ENCODE measurements around the gene VRK3.

VRK3 gene

GRCh38 chr19:50022823-50023222 lies 2.3 kb downstream of the VRK3 start:
- ATAC-seq (ENCODE audit: insufficient read depth, low read depth) (no peak), DNase-seq (no peak)
- Histone ChIP-seq H3K36me3 (ENCODE audit: insufficient read depth, low read length) (peaks cover 15% of the 10 kb centered on the region), H3K79me2 (ENCODE audit: insufficient read depth, low read length) (peaks cover 64% of the 10 kb centered on the region), H3K9me3 (ENCODE audit: insufficient read depth, low read length, severe bottlenecking) (no peaks in the 10 kb centered on the region), H3K4me1 (ENCODE audit: insufficient read depth, low read length) (peaks cover 36% of the 10 kb centered on the region), H3K4me3 (ENCODE audit: low read depth in 1 of 2, low read length in 2 of 2) (no peak overlapping the region), H3K27ac (ENCODE audit: low read length) (no peak overlapping the region), H3K27me3 (ENCODE audit: insufficient read depth, low read length, poor library complexity) (no peaks in the 10 kb centered on the region), H3K4me2 (ENCODE audit: insufficient read depth, low read length) (no peak overlapping the region), H3K9ac (ENCODE audit: low read depth, low read length) (no peak overlapping the region), H4K20me1 (ENCODE audit: insufficient read depth, low read length) (peaks cover 28% of the 10 kb centered on the region), H2AFZ (ENCODE audit: low read depth, low read length) (no peak overlapping the region)
- TF ChIP-seq EZH2 (IDR thresholded peaks at IDR 0.05; ENCODE audit: borderline replicate concordance, low read depth, low read length, severe bottlenecking): no peak
- TF ChIP-seq, protein P1, sequence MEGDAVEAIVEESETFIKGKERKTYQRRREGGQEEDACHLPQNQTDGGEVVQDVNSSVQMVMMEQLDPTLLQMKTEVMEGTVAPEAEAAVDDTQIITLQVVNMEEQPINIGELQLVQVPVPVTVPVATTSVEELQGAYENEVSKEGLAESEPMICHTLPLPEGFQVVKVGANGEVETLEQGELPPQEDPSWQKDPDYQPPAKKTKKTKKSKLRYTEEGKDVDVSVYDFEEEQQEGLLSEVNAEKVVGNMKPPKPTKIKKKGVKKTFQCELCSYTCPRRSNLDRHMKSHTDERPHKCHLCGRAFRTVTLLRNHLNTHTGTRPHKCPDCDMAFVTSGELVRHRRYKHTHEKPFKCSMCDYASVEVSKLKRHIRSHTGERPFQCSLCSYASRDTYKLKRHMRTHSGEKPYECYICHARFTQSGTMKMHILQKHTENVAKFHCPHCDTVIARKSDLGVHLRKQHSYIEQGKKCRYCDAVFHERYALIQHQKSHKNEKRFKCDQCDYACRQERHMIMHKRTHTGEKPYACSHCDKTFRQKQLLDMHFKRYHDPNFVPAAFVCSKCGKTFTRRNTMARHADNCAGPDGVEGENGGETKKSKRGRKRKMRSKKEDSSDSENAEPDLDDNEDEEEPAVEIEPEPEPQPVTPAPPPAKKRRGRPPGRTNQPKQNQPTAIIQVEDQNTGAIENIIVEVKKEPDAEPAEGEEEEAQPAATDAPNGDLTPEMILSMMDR (IDR thresholded peaks at IDR 0.05; ENCODE audit: borderline replicate concordance, extremely low read depth, low read length, poor library complexity, severe bottlenecking): no peak

- Histone ChIP-seq H3K4me2 (ENCODE audit: insufficient read depth, low read length) (no peak overlapping the region), H3K9me3 (ENCODE audit: insufficient read depth, low read length, severe bottlenecking) (no peaks in the 10 kb centered on the region), H3K9ac (ENCODE audit: low read depth, low read length) (no peak overlapping the region), H4K20me1 (ENCODE audit: insufficient read depth, low read length) (peaks cover 25% of the 10 kb centered on the region), H3K36me3 (ENCODE audit: insufficient read depth, low read length) (peaks cover 34% of the 10 kb centered on the region), H3K27ac (ENCODE audit: low read length) (no peak overlapping the region), H3K4me3 (ENCODE audit: low read depth in 1 of 2, low read length in 2 of 2) (no peak overlapping the region), H3K27me3 (ENCODE audit: insufficient read depth, low read length, poor library complexity) (no peaks in the 10 kb centered on the region), H2AFZ (ENCODE audit: low read depth, low read length) (no peak overlapping the region), H3K4me1 (ENCODE audit: insufficient read depth, low read length) (peaks cover 17% of the 10 kb centered on the region), H3K79me2 (ENCODE audit: insufficient read depth, low read length) (peaks cover 44% of the 10 kb centered on the region)
- ATAC-seq (ENCODE audit: insufficient read depth, low read depth): no peak
- DNase-seq: no peak
- TF ChIP-seq, protein P1 (IDR thresholded peaks at IDR 0.05; ENCODE audit: borderline replicate concordance, extremely low read depth, low read length, poor library complexity, severe bottlenecking): no peak
- no peak for TF ChIP-seq EZH2 (IDR thresholded peaks at IDR 0.05; ENCODE audit: borderline replicate concordance, low read depth, low read length, severe bottlenecking)
Observed at GRCh38 chr19:50020481-50020880, 4.7 kb downstream of the VRK3 start.

DNA sequence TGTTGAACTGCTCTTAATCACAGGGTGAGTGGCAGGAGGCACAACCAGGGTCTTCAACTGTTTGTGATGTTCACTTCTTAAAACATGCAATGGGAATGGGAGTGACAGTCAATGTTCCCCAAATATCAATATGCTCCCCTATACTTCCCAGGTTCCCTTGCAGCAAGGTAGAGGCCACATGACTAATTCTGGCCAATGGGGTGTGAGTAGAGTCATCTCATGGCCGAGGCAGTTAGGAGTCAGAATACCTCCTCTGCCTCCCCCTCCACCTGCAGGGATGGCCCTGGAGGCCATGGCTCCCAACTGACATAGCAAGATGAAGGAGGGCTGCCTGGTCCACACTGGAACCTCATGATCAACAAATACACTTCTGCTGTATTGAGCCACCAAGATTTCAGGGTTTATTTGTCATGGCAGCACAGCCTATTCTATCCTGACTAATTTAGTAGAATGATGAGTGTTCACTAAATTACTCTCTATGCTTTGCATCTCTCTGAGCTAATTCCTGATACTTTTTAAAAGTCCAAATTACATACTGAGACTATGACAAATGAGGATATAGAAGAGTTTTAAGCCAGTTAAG lies 8.9 kb downstream of the VRK3 start:
- Histone ChIP-seq H3K27me3 (ENCODE audit: insufficient read depth, low read length, poor library complexity) (no peaks in the 10 kb centered on the region), H4K20me1 (ENCODE audit: insufficient read depth, low read length) (peaks cover 19% of the 10 kb centered on the region; the same call in 1 of the 2 replicates), H3K4me3 (ENCODE audit: low read depth in 1 of 2, low read length in 2 of 2) (no peak overlapping the region), H3K27ac (ENCODE audit: low read length) (no peak overlapping the region), H2AFZ (ENCODE audit: low read depth, low read length) (no peak overlapping the region), H3K4me2 (ENCODE audit: insufficient read depth, low read length) (no peak overlapping the region), H3K4me1 (ENCODE audit: insufficient read depth, low read length) (no peaks in the 10 kb centered on the region), H3K79me2 (ENCODE audit: insufficient read depth, low read length) (peaks cover 7% of the 10 kb centered on the region), H3K9me3 (ENCODE audit: insufficient read depth, low read length, severe bottlenecking) (no peaks in the 10 kb centered on the region), H3K9ac (ENCODE audit: low read depth, low read length) (no peak overlapping the region), H3K36me3 (ENCODE audit: insufficient read depth, low read length) (peaks cover 63% of the 10 kb centered on the region)
- ATAC-seq (ENCODE audit: insufficient read depth, low read depth) (no peak), DNase-seq (no peak)
- TF ChIP-seq EZH2 (IDR thresholded peaks at IDR 0.05; ENCODE audit: borderline replicate concordance, low read depth, low read length, severe bottlenecking): no peak
- TF ChIP-seq, protein P1 (IDR thresholded peaks at IDR 0.05; ENCODE audit: borderline replicate concordance, extremely low read depth, low read length, poor library complexity, severe bottlenecking): no peak
